Measurements from ENCODE around the gene CLCC1.
"Not testable (repeated sequence)": the region's sequence is repeated elsewhere in the genome, so short reads cannot be mapped to it uniquely, and the experiment has no call there.

CLCC1 gene

DNA sequence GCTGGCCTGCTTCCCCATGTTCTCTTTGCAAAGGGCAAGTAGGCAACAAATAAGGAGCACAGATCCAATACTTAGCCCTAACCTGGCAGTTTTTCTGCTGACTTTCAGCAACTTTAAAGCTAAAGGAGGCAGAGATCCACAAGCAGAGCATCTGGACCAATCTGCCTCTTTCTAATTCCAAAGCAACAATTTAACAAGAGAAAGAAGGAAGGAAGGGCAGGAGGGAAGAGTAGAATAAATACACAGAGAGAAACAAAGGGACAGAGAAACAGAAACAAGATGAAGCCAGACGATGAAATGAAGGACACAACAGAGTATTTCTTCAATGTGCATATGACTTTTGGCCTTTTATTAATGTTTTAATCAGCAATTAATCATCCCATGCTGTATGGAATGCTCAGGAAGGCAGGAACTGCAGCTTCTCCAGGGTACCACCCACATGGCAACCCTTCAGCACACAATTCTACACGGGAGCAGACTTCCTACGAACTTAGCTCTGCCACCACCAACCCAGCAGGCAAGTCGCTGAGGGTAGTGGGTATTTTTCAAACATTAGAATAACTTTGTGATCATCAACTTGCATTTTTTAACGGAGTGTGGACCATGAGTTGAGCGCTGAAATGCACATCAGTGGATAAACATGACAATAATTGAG lies 15.3 kb downstream of the CLCC1 start:
- Histone ChIP-seq H3K9ac (no peak overlapping the region), H3K27ac (no peak overlapping the region), H4K20me1 (peaks cover 18 to 55% (median 43%) of the 10 kb centered on the region in 11 experiments; a peak in 16 of 22 replicates)

DNA sequence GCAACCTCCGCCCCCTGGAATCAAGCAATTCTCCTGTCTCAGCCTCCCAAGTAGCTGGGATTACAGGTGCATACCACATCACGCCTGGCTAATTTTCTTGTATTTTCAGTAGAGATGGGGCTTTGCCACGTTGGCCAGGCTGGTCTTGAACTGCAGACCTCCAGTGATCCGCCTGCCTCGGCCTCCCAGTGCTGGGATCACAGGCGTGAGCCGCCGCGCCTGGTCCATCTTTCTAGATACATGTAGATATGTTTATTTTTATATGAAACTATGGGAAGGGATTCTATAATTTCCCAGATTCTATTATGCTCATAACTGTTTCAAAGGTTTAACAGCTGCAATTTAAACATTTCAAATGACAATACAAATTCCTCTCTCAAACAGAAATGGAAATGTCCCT lies 27.1 kb downstream of the CLCC1 start:
- no peak overlapping the region for H3K27ac ChIP-seq
- no peak for TF ChIP-seq Cebpa-rat (IDR thresholded peaks at IDR 0.05)
- no peaks in the 10 kb centered on the region for H3K9me3 ChIP-seq (replicated peaks in 1 of 11)
- H3K4me1 ChIP-seq: no peaks in the 10 kb centered on the region
- no peaks in the 10 kb centered on the region for H3K27me3 ChIP-seq
- no peak overlapping the region for H3K4me3 ChIP-seq
- no peaks in the 10 kb centered on the region; a peak in 1 of 22 replicates for H4K20me1 ChIP-seq
- H3K9ac ChIP-seq: no peak overlapping the region
- H3K4me2 ChIP-seq: no peak overlapping the region
- H3K36me3 ChIP-seq: peaks cover 69 to 98% (median 90%) of the 10 kb centered on the region in 11 experiments

More for the DNA sequence above, 15.3 kb downstream of the CLCC1 start:
- H3K9me3 ChIP-seq (replicated peaks in 1 of 11): no peaks in the 10 kb centered on the region; a peak in 1 of 22 replicates
- peaks cover 39 to 74% (median 57%) of the 10 kb centered on the region in 11 experiments for H3K36me3 ChIP-seq
- no peak overlapping the region for H3K4me2 ChIP-seq
- no peak overlapping the region for H3K4me3 ChIP-seq
- H3K4me1 ChIP-seq: 0 out of 20 replicates have a peak, but pooled peaks cover 0 to 7% (median 0%) of the 10 kb centered on the region in 10 experiments
- TF ChIP-seq Cebpa-rat (IDR thresholded peaks at IDR 0.05): no peak
- no peaks in the 10 kb centered on the region for H3K27me3 ChIP-seq

DNA sequence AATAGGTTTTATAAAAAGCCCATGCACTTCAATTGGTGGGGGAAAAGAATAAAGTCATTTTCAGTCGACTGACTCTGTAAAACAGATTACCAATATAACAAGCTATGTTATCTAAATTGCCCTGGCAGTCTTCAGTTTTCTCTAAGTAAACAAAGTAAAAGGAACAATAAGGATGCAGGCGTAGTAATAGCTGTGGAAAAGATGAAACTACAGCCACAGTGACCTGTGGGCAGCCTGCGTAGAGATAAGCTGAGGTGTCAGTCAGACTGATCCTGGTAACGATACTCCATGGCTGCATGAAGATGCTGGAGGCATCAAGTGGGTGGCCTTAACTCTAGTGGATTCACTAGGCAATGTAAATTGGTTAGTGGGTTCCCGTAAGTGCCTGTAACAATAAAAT lies 29.3 kb downstream of the CLCC1 start:
- no peak for TF ChIP-seq Cebpa-rat (IDR thresholded peaks at IDR 0.05)
- no peaks in the 10 kb centered on the region for H3K4me1 ChIP-seq
- H3K4me2 ChIP-seq: no peak overlapping the region
- no peaks in the 10 kb centered on the region; a peak in 1 of 22 replicates for H4K20me1 ChIP-seq
- no peak overlapping the region for H3K27ac ChIP-seq
- no peak overlapping the region for H3K4me3 ChIP-seq
- no peak overlapping the region for H3K9ac ChIP-seq
- no peaks in the 10 kb centered on the region for H3K9me3 ChIP-seq (replicated peaks in 1 of 11)
- no peaks in the 10 kb centered on the region for H3K27me3 ChIP-seq
- peaks cover 85 to 99% (median 95%) of the 10 kb centered on the region in 11 experiments for H3K36me3 ChIP-seq

DNA sequence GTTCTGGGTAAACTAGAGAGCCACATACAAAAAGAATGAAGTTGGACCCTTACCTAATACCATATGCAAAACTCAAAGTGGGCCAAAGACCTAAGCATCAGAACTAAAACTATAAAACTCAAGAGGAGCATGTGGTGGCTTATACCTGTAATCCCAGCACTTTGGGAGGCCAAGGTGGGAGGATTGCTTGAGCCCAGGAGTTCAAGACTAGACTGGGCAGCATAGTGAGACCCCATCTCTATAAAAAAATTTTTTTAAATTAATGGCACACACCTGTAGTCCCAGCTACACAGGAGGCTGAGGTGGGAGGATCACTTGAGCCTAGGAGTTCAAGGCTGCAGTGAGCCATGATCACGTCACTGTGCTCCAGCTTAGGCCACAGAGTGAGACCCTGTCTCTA lies 35.7 kb downstream of the CLCC1 start:
- peaks cover 86 to 99% (median 95%) of the 10 kb centered on the region in 11 experiments for H3K36me3 ChIP-seq
- not testable (repeated sequence) for H3K9me3 ChIP-seq (replicated peaks in 1 of 11); H4K20me1 ChIP-seq; H3K27me3 ChIP-seq; H3K4me2 ChIP-seq; H3K4me1 ChIP-seq; H3K9ac ChIP-seq; H3K27ac ChIP-seq; H3K4me3 ChIP-seq

DNA sequence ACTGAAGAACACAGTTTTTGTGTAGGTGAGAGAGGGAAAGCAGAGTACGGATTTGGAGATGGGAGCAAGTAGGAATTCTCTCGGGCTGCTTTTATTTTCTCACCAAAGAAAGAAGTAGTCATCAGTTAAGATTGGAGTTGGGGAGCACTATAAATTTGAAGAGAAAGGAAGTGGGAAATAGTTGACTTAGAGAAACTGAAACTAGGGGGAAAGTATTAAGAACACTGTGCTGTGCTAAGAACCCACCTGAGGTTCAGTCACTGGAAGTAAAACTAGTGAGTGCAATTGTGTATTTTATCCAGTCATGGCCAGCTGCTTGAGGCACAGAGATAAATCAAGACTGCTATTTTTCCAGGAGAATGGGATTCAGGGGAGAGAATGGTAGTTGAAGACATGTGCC lies 37.4 kb downstream of the CLCC1 start:
- 0 out of 20 replicates have a peak, but pooled peaks cover 0 to 6% (median 0%) of the 10 kb centered on the region in 10 experiments for H3K4me1 ChIP-seq
- no peak overlapping the region for H3K4me2 ChIP-seq
- H3K27me3 ChIP-seq: no peaks in the 10 kb centered on the region
- no peak overlapping the region for H3K27ac ChIP-seq
- H3K4me3 ChIP-seq: no peak overlapping the region
- H3K36me3 ChIP-seq: peaks cover 69 to 83% (median 81%) of the 10 kb centered on the region in 11 experiments
- H3K9ac ChIP-seq: no peak overlapping the region
- no peaks in the 10 kb centered on the region for H3K9me3 ChIP-seq (replicated peaks in 1 of 11)
- no peaks in the 10 kb centered on the region for H4K20me1 ChIP-seq
- no peak for TF ChIP-seq Cebpa-rat (IDR thresholded peaks at IDR 0.05)

DNA sequence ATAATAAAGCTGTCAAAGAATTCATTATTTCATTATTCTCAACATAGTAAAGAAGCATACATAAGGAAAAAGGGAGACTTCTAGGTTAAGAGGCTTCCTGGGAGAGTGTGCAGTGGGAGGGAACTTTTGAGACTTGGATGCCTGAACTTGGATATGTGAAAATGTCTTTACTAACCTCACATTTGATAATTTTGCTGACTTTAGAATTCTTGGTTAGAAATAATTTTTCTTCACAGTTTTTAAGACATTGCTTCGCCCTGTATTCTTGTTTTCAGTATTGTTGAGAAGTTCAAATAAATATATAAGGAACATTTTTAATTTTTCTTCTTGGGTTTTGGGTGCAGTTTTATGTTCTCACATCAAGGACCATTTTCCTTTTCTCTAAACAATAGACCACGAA lies 46.5 kb downstream of the CLCC1 start:
- no peaks in the 10 kb centered on the region for H3K9me3 ChIP-seq (replicated peaks in 1 of 11)
- H3K9ac ChIP-seq: no peak overlapping the region
- H3K27ac ChIP-seq: no peak overlapping the region
- no peaks in the 10 kb centered on the region for H4K20me1 ChIP-seq
- H3K4me2 ChIP-seq: no peak overlapping the region
- no peaks in the 10 kb centered on the region for H3K4me1 ChIP-seq
- no peaks in the 10 kb centered on the region for H3K27me3 ChIP-seq
- no peaks in the 10 kb centered on the region; a peak in 1 of 22 replicates for H3K36me3 ChIP-seq
- no peak for TF ChIP-seq Cebpa-rat (IDR thresholded peaks at IDR 0.05)
- no peak overlapping the region for H3K4me3 ChIP-seq
